Ishikawa (cell line): ENCODE measurements around the gene BIK.
A peak's percentile ranks its signal among the peaks of the same experiment; 100 is the strongest.

Experiments used
- CEBPB ChIP-seq: IDR thresholded peaks from 2 replicates; pipeline ENCODE4 v1.6.1; 2012
- CREB1 ChIP-seq: IDR thresholded peaks from 2 replicates; pipeline ENCODE4 v1.6.1; 2012; ENCODE audit warnings: low read depth
- EGR1 ChIP-seq: IDR thresholded peaks from 2 replicates; pipeline ENCODE4 v1.6.1; 2012
- EP300 ChIP-seq: IDR thresholded peaks from 2 replicates; pipeline ENCODE4 v1.6.1; 2012; ENCODE audit warnings: borderline replicate concordance
- FOXM1 ChIP-seq: IDR thresholded peaks from 2 replicates; pipeline ENCODE4 v1.6.1; 2012; ENCODE audit warnings: low read depth, borderline replicate concordance
- MAX ChIP-seq: IDR thresholded peaks from 2 replicates; pipeline ENCODE4 v1.6.1; 2012
- NFIC ChIP-seq: IDR thresholded peaks from 2 replicates; pipeline ENCODE4 v1.6.1; 2012
- RAD21 ChIP-seq: IDR thresholded peaks from 2 replicates; pipeline ENCODE4 v1.6.1; 2012; ENCODE audit warnings: low read depth
- TAF1 ChIP-seq: IDR thresholded peaks from 2 replicates; pipeline ENCODE4 v1.6.1; 2012; ENCODE audit warnings: low read depth, mild to moderate bottlenecking
- TCF12 ChIP-seq: IDR thresholded peaks from 2 replicates; pipeline ENCODE4 v1.6.1; 2012; ENCODE audit warnings: low read depth
- TEAD4 ChIP-seq: IDR thresholded peaks from 2 replicates; pipeline ENCODE4 v1.6.1; 2012
- USF1 ChIP-seq: IDR thresholded peaks from 2 replicates; pipeline ENCODE4 v1.6.1; 2012
- YY1 ChIP-seq: IDR thresholded peaks from 2 replicates; pipeline ENCODE4 v1.6.1; 2012; ENCODE audit warnings: low read depth
- ZBTB7A ChIP-seq: IDR thresholded peaks from 2 replicates; pipeline ENCODE4 v1.6.1; 2012; ENCODE audit warnings: low read depth
- TF ChIP-seq, protein P1 (sequence below): IDR thresholded peaks from 2 replicates; pipeline ENCODE4 v1.6.1; 2012; ENCODE audit warnings: low read depth, mild to moderate bottlenecking

BIK gene

DNA sequence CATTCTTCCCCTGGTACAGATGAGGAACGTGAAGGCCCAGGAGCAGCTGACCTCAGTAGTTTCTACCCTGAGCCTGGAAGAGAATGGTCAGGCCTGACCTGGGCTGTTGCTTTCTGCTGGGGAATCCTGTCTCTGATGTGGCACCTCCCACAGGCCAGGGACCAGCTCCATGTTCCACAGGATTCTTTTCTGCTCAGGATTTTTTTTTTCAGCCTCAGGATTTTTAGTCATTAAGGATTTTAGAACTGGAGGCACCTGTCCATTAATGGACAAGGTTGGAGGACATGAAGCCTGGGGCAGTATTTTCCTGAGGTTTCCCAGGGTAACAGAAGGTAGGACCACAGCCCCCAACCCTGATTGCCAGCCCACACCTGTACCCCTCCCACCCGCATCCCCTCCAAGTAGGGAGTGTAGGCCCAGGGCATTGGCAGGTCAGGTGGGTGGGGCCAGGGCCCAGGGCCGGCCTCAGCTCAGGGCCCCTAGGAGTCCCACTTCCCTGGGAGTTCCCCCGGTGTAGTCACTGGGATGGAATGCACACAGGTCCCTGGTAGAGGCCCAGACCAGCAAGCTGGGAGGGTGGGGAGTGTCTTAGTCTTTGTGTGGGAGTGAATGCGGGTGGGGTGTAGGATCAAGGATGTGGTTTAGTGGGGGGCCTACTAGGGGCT lies 16.1 kb downstream of the BIK start:
- TF ChIP-seq YY1 = no peak
- TF ChIP-seq TCF12 = peak; percentile 45
- peak; percentile 82 for TF ChIP-seq ZBTB7A
- TF ChIP-seq EP300 = peak; percentile 30; the same call in 1 of the 2 replicates
- no peak for TF ChIP-seq TAF1
- TF ChIP-seq TEAD4 = peak; percentile 64
- TF ChIP-seq FOXM1 = no peak

- TF ChIP-seq TCF12 (no peak), ZBTB7A (peak; percentile 69; the same call in 1 of the 2 replicates)
These were observed 16.8 kb downstream of the BIK start for GRCh38 chr22:43127166-43127908.

DNA sequence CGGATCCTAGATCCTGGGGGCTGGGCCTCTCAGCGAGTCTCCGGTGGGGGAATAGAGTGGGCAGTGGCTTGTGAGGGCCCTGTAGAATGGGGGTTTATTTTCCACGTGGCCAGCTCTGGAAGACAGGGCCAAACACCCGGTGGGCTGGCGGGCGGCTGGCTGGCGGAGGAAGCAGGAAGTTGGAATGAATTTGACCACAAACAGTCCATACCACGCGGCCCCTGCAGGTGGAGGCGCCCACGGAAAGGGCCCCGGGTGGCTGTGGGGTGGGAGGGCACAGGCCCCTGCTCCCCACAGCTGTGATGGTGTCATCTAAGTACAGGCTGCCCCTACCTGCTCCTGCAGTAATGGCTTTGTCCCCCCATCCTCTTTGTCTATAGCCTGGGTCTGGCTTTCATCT lies 17.6 kb downstream of the BIK start:
- no peak for TF ChIP-seq ZBTB7A
- no peak for TF ChIP-seq CEBPB
- TF ChIP-seq EP300 = no peak
- no peak for TF ChIP-seq TEAD4
- no peak for TF ChIP-seq FOXM1

GRCh38 chr22:43128928-43129424 lies 18.4 kb downstream of the BIK start:
- TF ChIP-seq TCF12 = peak; percentile 97
- TF ChIP-seq CREB1 = no peak
- TF ChIP-seq EP300 = peak; percentile 45; the same call in 1 of the 2 replicates
- TF ChIP-seq EGR1 = no peak
- TF ChIP-seq RAD21 = no peak; the same call in 1 of the 2 replicates
- TF ChIP-seq ZBTB7A = peak; percentile 60; the same call in 1 of the 2 replicates
- TF ChIP-seq USF1 = 0 out of 2 replicates have a peak, but pooled peaks have one; percentile 33
- peak; percentile 60 for TF ChIP-seq NFIC
- TF ChIP-seq MAX = peak; percentile 59
- no peak for TF ChIP-seq TAF1
- TF ChIP-seq FOXM1 = no peak
- TF ChIP-seq TEAD4 = peak; percentile 7; the same call in 1 of the 2 replicates
- TF ChIP-seq YY1 = no peak
- TF ChIP-seq CEBPB = no peak
- TF ChIP-seq, protein P1, sequence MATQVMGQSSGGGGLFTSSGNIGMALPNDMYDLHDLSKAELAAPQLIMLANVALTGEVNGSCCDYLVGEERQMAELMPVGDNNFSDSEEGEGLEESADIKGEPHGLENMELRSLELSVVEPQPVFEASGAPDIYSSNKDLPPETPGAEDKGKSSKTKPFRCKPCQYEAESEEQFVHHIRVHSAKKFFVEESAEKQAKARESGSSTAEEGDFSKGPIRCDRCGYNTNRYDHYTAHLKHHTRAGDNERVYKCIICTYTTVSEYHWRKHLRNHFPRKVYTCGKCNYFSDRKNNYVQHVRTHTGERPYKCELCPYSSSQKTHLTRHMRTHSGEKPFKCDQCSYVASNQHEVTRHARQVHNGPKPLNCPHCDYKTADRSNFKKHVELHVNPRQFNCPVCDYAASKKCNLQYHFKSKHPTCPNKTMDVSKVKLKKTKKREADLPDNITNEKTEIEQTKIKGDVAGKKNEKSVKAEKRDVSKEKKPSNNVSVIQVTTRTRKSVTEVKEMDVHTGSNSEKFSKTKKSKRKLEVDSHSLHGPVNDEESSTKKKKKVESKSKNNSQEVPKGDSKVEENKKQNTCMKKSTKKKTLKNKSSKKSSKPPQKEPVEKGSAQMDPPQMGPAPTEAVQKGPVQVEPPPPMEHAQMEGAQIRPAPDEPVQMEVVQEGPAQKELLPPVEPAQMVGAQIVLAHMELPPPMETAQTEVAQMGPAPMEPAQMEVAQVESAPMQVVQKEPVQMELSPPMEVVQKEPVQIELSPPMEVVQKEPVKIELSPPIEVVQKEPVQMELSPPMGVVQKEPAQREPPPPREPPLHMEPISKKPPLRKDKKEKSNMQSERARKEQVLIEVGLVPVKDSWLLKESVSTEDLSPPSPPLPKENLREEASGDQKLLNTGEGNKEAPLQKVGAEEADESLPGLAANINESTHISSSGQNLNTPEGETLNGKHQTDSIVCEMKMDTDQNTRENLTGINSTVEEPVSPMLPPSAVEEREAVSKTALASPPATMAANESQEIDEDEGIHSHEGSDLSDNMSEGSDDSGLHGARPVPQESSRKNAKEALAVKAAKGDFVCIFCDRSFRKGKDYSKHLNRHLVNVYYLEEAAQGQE = no peak

DNA sequence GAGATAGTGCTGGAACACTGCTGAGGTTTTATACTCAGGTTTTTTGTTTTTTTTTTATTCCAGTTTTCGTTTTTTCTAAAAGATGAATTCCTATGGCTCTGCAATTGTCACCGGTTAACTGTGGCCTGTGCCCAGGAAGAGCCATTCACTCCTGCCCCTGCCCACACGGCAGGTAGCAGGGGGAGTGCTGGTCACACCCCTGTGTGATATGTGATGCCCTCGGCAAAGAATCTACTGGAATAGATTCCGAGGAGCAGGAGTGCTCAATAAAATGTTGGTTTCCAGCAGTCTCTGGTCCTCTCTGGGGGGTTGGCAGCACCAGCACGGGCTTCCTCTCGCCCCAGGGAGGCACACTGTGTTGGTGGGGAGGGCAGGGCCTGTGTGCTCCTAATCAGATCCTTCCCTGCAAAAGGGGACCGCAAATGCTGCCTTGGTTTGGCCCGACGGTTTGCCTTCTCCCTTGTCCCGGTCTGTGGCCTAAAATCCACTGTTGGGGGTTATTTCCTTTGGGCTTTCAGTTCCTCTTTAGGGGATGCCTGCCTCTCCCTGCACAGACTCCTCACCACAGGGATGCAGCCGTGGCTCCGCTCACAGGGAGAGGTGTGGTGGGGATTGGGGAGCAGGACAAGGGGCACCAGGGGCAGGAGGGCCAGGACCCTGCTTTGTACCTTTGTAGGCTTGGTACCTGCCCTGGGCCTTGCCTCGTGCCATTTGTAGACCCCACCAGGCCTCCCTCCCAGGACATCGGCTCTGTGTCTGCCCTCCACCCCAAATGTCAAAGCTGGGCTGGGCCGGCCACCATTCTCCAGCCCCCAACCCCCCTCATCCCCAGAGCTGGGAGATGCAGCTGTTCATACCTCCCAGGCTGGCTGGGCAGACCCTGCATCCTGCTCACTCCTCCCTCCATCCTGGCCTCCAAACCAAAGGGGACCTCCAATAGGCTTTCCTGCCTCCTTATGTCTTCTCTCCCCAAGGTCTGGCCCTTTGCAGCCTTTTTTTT lies 19.2 kb downstream of the BIK start:
- no peak for TF ChIP-seq CEBPB
- TF ChIP-seq YY1 = no peak
- TF ChIP-seq EGR1 = no peak
- 0 out of 2 replicates have a peak, but pooled peaks have one; percentile 5 for TF ChIP-seq MAX
- no peak for TF ChIP-seq USF1
- TF ChIP-seq FOXM1 = no peak
- peak; percentile 12; the same call in 1 of the 2 replicates for TF ChIP-seq TCF12
- no peak for TF ChIP-seq RAD21
- no peak for TF ChIP-seq EP300
- TF ChIP-seq, protein P1 = no peak
- TF ChIP-seq NFIC = no peak
- TF ChIP-seq TAF1 = no peak
- TF ChIP-seq CREB1 = no peak
- TF ChIP-seq ZBTB7A = peak; percentile 29; the same call in 1 of the 2 replicates
- peak; percentile 38; the same call in 1 of the 2 replicates for TF ChIP-seq TEAD4
